A673 (cell line): ENCODE data around the gene LRP11.

ENCODE experiments used
- CTCF ChIP-seq: fragments of 300-800, 200-600 bp; sonication (generic); conservative IDR thresholded peaks from 2 replicates; pipeline ENCODE4 v1.5.1; 2017; ENCODE audit warnings: low read depth, mild to moderate bottlenecking, antibody characterized with exemption, low read length, moderate library complexity, mixed read lengths
- EZH2 ChIP-seq: fragments of 200-600 bp; sonication (generic); IDR thresholded peaks from 2 replicates; pipeline ENCODE4 v1.6.1; 2017; ENCODE audit warnings: borderline replicate concordance, low read depth, mild to moderate bottlenecking, mixed read lengths, antibody characterized with exemption, low read length; ENCODE audit not compliant: poor library complexity, severe bottlenecking

- TF ChIP-seq CTCF, result no peak
- no peak for TF ChIP-seq EZH2
These were observed 6.6 kb downstream of the LRP11 start for GRCh38 chr6:149857541-149857940.
